Activated T-cell treated with anti-CD3 and anti-CD28 coated beads, Interleukin-2, amount 50 U/mL, for 24 hours (primary cell): ENCODE results near the gene SNX7.

Experiments used
- DNase-seq: peaks from one replicate; pipeline ENCODE4 v3.0.0-alpha.2; 2020
- H3K27ac Mint-ChIP-seq: 2 replicates; pipeline ENCODE4 v1.8.0; 2020; ENCODE audit warnings: mild to moderate bottlenecking, mixed read lengths
- H3K27me3 Mint-ChIP-seq: 2 replicates; pipeline ENCODE4 v1.8.0; 2020; ENCODE audit warnings: mixed read lengths
- H3K36me3 Mint-ChIP-seq: 2 replicates; pipeline ENCODE4 v1.8.0; 2020; ENCODE audit warnings: low read depth, mixed read lengths
- H3K4me1 Mint-ChIP-seq: 2 replicates; pipeline ENCODE4 v1.8.0; 2020; ENCODE audit warnings: low read depth, mixed read lengths
- H3K4me3 Mint-ChIP-seq: 2 replicates; pipeline ENCODE4 v1.8.0; 2020; ENCODE audit warnings: mild to moderate bottlenecking, moderate library complexity, mixed read lengths
- H3K9me3 Mint-ChIP-seq: 2 replicates; pipeline ENCODE4 v1.8.0; 2020; ENCODE audit warnings: mixed read lengths

SNX7 gene

GRCh38 chr1:98706173-98706843 is 44.8 kb downstream of the SNX7 start:
- H3K4me3 Mint-ChIP-seq, result no peak overlapping the region
- H3K9me3 Mint-ChIP-seq, result no peaks in the 10 kb centered on the region
- no peaks in the 10 kb centered on the region for H3K36me3 Mint-ChIP-seq
- no peak overlapping the region for H3K27ac Mint-ChIP-seq
- no peak for DNase-seq
- peaks cover 5% of the 10 kb centered on the region for H3K27me3 Mint-ChIP-seq
- no peaks in the 10 kb centered on the region for H3K4me1 Mint-ChIP-seq

DNA sequence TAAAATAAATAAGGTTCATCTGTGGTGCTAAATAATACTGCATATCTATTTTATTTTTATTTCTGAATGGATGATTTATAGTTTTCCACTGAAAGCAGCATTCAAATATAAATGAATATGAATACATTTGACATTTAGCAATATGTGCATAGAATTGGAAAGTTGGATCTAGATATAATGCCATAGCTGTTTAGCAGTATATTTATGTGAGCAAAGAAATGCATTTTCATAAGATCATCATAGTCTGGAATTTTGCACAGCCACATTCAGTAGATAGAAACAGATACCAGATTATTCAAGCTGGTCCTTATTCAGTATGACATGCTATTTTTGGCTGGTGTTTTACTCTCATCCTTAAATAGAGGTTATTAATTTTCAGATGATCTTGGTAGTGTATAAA is 46.0 kb downstream of the SNX7 start:
- H3K27ac Mint-ChIP-seq, result no peak overlapping the region
- no peaks in the 10 kb centered on the region for H3K36me3 Mint-ChIP-seq
- no peaks in the 10 kb centered on the region for H3K4me1 Mint-ChIP-seq
- H3K4me3 Mint-ChIP-seq, result no peak overlapping the region
- no peak for DNase-seq
- peaks cover 5% of the 10 kb centered on the region for H3K27me3 Mint-ChIP-seq
- H3K9me3 Mint-ChIP-seq, result no peaks in the 10 kb centered on the region

- Mint-ChIP-seq H3K9me3 (no peaks in the 10 kb centered on the region), H3K27me3 (no peaks in the 10 kb centered on the region), H3K4me1 (no peaks in the 10 kb centered on the region), H3K27ac (no peak overlapping the region), H3K36me3 (no peaks in the 10 kb centered on the region), H3K4me3 (no peak overlapping the region)
- DNase-seq, result no peak
Measured at GRCh38 chr1:98709906-98710305, 48.4 kb downstream of the SNX7 start.

- Mint-ChIP-seq H3K27ac (no peak overlapping the region), H3K36me3 (no peaks in the 10 kb centered on the region), H3K4me1 (no peaks in the 10 kb centered on the region), H3K27me3 (peaks cover 6% of the 10 kb centered on the region), H3K9me3 (peaks cover 5% of the 10 kb centered on the region), H3K4me3 (no peak overlapping the region)
- DNase-seq, result no peak
Measured at GRCh38 chr1:98723574-98723973, 62.1 kb downstream of the SNX7 start.

DNA sequence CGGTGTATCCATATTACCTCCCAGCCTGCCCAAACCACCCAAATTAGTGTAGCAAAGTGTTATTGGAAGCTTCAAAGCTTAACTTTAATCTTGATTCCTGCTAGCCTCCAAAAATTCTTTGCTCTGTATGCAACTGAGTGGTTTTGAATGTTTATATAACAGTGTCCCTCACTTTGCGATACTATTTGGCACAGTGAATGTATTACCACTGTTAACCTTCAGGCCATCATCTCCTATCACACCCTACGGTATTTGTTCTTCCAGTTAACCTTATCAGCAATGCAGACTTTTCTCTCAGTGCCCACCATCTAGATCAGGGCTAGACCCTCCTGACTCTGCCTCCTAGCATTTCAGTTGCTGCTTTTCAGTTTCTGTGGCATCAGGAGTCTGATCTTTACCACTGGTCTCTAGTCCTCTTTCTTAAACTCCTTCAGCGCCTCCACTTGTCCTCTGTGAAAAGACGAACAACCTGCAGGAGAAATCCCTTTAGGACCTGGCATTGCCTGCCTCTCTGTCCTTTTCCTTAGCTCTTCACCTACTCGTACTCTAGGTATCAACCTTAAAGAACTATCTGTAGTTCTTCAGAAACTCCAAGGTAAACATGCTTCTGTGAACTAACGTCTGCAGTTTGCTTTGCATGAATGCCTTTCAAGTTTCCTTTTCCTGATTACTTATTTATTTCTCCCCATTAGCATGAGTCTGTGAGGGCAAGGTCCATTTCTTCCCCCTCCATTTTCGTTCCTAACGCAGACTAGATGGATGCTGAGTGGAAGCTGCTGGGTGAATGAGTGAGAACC is 71.7 kb downstream of the SNX7 start:
- no peaks in the 10 kb centered on the region for H3K4me1 Mint-ChIP-seq
- H3K4me3 Mint-ChIP-seq, result no peak overlapping the region
- H3K9me3 Mint-ChIP-seq, result peaks cover 3% of the 10 kb centered on the region
- peaks cover 31% of the 10 kb centered on the region for H3K27me3 Mint-ChIP-seq
- DNase-seq, result no peak
- no peaks in the 10 kb centered on the region for H3K36me3 Mint-ChIP-seq
- no peak overlapping the region for H3K27ac Mint-ChIP-seq

DNA sequence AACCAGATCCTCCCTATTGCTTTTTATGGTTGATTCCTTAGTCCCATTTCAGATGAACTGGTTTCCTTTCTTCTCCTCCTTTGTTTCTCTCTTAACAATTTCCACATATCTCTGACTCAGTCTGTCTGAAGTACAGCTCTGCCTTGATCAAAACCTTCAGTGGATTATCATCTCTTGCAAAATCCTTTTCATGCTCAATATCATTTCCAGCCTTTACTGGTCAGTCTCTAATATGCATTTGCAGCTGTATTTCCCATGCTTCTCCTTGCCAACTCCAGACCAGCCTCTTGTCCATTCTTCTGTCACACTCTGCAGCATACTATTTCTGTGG is 72.2 kb downstream of the SNX7 start:
- DNase-seq, result no peak
- Mint-ChIP-seq H3K4me3 (no peak overlapping the region), H3K9me3 (no peaks in the 10 kb centered on the region), H3K4me1 (no peaks in the 10 kb centered on the region), H3K27me3 (peaks cover 31% of the 10 kb centered on the region), H3K36me3 (no peaks in the 10 kb centered on the region), H3K27ac (no peak overlapping the region)

DNA sequence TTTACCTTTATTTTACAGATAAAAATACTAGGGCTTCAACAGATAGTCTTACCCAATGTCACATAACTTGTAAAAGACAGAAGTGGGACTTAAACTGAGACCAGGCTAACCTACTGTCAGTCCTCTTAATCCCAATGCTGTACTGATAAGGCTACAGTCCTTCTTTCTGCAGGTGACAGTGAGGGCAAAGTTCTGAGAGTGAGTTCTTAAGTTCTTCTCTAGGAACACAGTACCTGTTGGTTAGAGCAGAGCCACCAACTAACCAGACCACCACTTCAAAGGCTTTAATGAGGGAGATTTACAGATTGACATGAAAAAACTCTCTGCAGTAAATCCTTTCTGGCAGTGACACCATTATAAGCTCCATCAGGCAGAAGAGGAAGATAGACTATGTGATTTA is 74.2 kb downstream of the SNX7 start:
- DNase-seq, result no peak
- no peaks in the 10 kb centered on the region for H3K9me3 Mint-ChIP-seq
- no peak overlapping the region for H3K27ac Mint-ChIP-seq
- H3K36me3 Mint-ChIP-seq, result no peaks in the 10 kb centered on the region
- no peak overlapping the region for H3K4me3 Mint-ChIP-seq
- peaks cover 24% of the 10 kb centered on the region for H3K27me3 Mint-ChIP-seq
- H3K4me1 Mint-ChIP-seq, result no peaks in the 10 kb centered on the region

DNA sequence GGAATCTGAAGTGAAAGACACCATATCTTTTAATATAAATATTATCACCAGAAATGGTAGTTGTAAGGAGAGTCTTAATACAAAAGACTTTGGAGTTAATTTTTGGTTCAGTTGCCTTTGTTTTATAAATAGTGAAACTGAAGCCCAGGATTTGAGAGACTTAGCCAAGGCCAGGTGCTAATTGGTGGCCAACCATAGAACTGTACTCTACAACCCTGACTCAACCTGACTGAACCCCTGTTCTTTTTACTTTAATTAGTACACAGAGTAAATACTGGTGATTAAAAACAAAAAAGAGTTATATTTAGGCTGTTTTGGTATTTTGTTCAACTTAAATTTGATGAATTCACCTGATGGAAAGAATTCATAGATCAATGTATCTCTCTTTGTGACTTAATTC is 76.3 kb downstream of the SNX7 start:
- Mint-ChIP-seq H3K4me3 (no peak overlapping the region), H3K4me1 (no peaks in the 10 kb centered on the region)

DNA sequence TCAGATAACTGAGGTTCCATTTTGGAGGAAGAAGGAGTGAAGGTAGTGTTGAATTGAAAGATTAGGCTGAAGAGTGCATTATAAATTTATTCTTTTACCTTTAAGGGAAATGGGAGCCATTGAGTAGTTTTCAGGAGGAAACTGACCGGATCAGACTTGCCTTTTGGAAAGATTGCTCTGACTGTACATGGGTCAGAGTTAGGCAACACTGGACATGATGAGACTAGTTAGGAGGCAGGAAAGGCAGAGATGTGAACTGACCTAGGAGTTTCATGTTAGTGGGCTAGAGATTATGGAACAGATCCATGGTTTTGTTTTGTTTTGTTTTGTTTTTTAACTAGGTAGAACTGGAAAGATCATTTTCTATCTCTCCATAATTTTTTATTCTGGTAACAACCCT is 78.2 kb downstream of the SNX7 start:
- no peaks in the 10 kb centered on the region for H3K36me3 Mint-ChIP-seq
- H3K27ac Mint-ChIP-seq, result no peak overlapping the region
- no peaks in the 10 kb centered on the region for H3K4me1 Mint-ChIP-seq
- H3K4me3 Mint-ChIP-seq, result no peak overlapping the region
- H3K27me3 Mint-ChIP-seq, result peaks cover 26% of the 10 kb centered on the region
- H3K9me3 Mint-ChIP-seq, result no peaks in the 10 kb centered on the region
- no peak for DNase-seq

More for the DNA sequence above, 76.3 kb downstream of the SNX7 start:
- DNase-seq, result no peak
- Mint-ChIP-seq H3K27ac (no peak overlapping the region), H3K9me3 (no peaks in the 10 kb centered on the region), H3K36me3 (no peaks in the 10 kb centered on the region), H3K27me3 (peaks cover 27% of the 10 kb centered on the region)

GRCh38 chr1:98741164-98741563 is 79.6 kb downstream of the SNX7 start:
- Mint-ChIP-seq H3K4me3 (no peak overlapping the region), H3K27me3 (peaks cover 21% of the 10 kb centered on the region), H3K4me1 (no peaks in the 10 kb centered on the region), H3K27ac (no peak overlapping the region), H3K9me3 (no peaks in the 10 kb centered on the region), H3K36me3 (no peaks in the 10 kb centered on the region)
- DNase-seq, result no peak

DNA sequence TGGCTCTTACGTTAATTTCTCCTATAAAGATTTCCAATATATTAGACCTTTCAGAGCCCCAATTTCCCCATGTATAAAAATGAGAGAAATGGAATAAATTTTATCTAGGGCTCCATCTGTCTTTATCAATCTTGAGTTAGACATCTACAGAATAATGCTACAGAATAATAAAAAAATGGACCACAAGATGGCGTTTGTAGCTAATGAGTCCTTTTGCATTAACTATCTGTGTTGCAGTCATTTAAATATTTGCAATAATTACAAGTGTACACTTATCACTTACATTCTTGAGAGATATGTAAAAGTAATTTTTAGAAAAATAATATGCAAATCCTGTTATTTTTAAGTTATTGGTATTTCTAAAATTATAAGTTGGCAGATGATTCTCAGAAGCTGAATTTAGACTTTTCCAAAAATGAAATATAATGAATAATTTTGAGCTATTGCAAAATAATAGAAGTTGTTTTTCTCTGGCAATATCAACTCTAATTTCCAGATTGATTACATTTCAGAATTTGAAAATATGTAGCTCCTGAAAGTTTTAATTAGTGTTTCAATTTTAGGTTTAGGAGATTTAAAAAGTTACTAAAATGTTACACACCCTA is 87.7 kb downstream of the SNX7 start:
- H3K27ac Mint-ChIP-seq, result no peak overlapping the region
- no peak overlapping the region for H3K4me3 Mint-ChIP-seq
- H3K4me1 Mint-ChIP-seq, result no peaks in the 10 kb centered on the region
- H3K36me3 Mint-ChIP-seq, result no peaks in the 10 kb centered on the region
- H3K27me3 Mint-ChIP-seq, result peaks cover under 1% of the 10 kb centered on the region
- no peak for DNase-seq
- H3K9me3 Mint-ChIP-seq, result no peaks in the 10 kb centered on the region

DNA sequence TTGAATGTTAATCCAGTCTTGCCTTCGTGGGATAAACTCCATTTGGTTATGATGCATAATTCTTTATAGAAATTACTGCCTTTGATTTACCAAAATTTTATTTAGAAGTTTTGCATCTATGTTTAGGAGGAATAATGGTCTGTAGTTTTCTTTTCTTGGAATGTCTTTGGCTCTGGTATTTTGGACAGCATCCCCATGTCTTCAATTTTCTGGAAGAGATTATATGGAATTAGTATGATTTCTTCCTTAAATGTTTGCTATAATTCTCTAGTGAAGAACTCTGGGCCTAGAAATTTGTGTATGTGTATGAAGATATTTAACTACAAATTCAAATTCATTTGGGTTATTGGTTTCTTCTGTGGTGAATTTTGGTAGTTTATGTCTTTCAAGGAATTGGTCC is 92.7 kb downstream of the SNX7 start:
- Mint-ChIP-seq H3K4me3 (no peak overlapping the region), H3K4me1 (no peaks in the 10 kb centered on the region), H3K27ac (no peak overlapping the region), H3K36me3 (no peaks in the 10 kb centered on the region), H3K27me3 (no peaks in the 10 kb centered on the region), H3K9me3 (no peaks in the 10 kb centered on the region)
- DNase-seq, result no peak

DNA sequence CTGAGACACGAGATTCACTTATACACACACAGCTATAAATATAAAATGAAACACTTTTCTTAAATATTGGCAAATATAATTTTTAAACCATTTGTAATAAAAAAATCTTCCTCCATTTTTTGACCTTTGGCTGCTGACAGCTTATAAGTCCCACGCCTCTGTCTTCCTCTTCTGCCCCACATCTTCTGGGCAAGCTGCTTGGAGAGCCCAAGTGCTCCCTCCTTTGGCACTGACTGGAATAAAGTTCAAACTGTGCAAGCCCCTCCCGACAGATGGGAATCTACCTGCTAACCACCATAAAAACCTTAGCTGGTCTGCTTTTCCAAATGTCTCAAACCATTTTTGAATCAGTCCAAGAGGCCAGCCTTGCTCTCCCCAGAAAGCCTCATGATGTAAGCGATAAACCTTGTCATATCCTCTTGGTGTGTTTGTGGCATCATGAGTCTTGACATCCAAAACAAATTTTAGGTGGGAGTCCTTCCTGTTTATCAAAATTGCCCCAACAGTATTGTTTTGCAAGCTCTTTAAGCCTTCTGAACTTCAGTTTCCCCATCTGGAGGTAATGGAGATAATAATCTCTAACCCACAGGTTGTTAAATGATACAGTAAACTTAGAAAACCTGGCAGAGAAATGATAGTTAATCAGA is 99.8 kb downstream of the SNX7 start:
- Mint-ChIP-seq H3K36me3 (no peaks in the 10 kb centered on the region), H3K4me1 (no peaks in the 10 kb centered on the region), H3K4me3 (no peak overlapping the region), H3K27me3 (no peaks in the 10 kb centered on the region), H3K9me3 (no peaks in the 10 kb centered on the region), H3K27ac (no peak overlapping the region)
- DNase-seq, result no peak

DNA sequence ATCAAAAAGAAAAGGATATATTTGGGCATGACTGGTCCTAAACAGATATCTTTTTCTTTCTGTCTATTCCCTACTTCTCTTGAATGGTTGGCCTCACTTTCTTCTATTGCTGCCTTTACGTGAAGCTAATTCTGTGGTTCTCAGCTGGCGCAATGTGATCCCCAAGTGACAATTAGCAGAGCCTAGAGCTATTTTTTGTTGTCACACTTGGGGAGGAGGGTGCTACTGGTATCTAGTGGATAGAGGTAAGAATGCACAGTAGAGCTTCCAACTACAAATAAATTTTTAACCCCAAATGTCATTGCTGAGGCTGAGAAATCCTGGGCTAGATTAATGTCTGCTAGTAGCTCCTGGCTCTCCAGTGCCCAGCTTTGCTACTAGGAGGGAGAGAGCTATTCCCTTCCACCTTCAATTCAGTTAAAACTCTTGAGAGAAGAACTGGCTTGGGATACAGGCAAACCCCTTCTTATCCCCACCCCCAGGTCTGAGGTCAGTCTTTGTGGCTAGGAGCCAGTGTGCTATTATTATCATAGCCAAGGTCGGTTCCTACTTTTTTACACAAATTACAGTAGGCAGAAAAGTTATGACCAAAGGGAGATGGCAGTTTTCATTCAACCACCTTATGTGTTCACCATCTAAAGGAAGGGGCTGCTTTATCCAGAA is 102.1 kb downstream of the SNX7 start:
- H3K4me3 Mint-ChIP-seq, result no peak overlapping the region
- H3K4me1 Mint-ChIP-seq, result no peaks in the 10 kb centered on the region
- no peak for DNase-seq
- H3K27me3 Mint-ChIP-seq, result no peaks in the 10 kb centered on the region
- no peak overlapping the region for H3K27ac Mint-ChIP-seq
- no peaks in the 10 kb centered on the region for H3K36me3 Mint-ChIP-seq
- H3K9me3 Mint-ChIP-seq, result no peaks in the 10 kb centered on the region
